Activated CD4-positive, alpha-beta T cell treated with anti-CD3 and anti-CD28 coated beads, Interleukin-2, amount 50 U/mL, for 1 hour (primary cell): ENCODE measurements around the gene ARHGAP32.
"Not testable (repeated sequence)": the region's sequence is repeated elsewhere in the genome, so short reads cannot be mapped to it uniquely, and the experiment has no call there.

ENCODE experiments used
- DNase-seq: peaks from one replicate; pipeline ENCODE4 v3.0.0-alpha.2; 2020

Gene ARHGAP32

DNA sequence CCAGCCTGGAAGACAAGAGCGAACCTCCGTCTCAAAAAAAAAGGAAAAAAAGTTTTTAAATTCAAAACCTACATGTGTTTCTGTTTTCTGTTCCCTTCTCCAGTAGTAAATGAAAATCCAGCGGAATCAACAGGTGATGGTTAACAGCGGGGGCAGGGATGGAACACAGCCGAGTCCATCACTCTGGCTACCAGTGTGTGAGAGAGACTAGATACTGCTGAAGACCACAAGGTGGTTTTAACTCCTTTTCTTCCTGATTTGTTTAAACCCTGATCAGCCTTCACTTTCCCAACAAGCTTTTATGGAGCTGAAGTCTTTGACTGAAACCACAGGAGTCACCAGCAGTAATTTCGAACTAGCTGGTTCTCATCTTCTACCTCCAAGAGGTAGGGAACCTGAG lies 3.6 kb upstream of the ARHGAP32 start:
- no peak for DNase-seq

DNA sequence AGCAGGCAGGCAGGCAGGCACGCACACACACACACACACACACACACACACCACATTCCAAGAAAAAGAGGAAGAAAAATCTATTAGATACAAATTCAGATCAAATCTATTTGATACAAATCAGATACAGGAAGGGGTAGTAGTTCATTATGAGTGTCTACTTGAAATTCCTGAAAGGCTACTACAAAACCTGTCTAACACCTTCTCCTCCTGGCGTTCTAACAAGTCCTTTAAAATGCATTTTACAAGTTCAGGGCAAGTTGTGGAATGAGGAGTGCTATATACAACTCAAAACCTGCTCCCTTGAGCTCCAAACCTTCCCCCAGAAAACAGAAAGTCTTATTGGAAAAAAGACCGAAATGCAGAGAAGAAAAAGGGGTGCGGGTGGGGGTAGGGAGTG lies 476 bp downstream of the ARHGAP32 start:
- no peak for DNase-seq

DNA sequence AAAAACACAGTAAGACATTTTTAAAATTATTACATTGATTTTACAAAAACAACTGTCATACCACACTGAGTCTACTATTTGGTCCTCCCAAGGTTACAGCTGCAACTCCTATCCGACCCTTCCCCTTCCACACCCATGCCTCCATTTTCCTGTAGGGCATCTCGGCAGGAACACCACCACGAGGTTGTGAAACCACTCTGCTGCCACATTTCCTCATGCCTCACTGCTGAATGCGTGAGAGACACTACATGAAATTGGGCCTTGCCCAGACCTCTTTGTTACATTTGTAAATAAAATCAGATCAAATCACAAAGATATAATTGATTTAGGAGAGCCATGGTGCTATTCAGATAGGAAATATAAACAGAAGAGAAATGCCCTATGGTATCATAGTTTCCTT lies 2.0 kb downstream of the ARHGAP32 start:
- no peak for DNase-seq

DNA sequence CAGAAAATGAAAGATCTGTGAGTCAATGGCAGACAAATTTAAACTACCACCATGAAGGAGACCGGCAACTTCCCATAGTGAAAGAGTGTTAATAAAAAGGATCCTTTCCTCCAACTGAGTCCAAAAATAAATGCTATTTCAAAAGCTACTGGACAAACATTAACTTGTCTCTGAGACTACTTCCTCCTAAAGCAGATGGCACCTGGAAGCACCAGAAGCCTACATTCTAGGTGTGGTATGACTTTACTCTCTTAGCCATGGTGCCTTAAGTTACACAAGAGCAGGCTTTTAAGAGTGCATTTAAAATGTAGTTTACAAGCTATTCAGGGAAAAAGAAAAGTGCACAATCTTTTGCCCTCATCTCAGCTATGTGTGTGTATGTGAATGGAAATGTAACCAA lies 2.5 kb downstream of the ARHGAP32 start:
- no peak for DNase-seq

DNA sequence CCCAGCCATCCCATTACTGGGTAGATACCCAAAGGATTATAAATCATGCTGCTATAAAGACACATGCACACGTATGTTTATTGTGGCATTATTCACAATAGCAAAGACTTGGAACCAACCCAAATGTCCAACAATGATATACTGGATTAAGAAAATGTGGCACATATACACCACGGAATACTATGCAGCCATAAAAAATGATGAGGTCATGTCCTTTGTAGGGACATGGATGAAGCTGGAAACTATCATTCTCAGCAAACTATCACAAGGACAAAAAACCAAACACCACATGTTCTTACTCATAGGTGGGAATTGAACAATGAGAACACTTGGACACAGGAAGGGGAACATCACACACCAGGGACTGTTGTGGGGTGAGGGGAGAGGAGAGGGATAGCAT lies 7.0 kb downstream of the ARHGAP32 start:
- not testable (repeated sequence) for DNase-seq

DNA sequence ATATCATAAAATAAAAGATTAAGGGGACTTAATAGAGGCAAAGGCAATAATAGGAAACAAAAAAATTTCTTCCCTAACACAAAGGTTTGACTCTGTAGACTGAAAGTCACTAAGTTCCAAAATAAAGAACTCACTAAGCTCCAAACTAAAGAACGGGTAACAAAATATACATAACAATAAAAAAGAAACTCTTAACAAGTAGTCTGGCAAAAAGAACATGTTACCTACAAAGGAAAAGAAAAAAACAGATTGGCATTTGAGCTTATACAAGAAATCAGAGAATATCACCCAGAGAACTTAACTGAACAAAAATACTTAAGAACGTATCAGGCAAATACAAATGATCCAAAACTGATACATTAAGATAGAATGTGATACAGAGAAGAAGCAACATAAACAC lies 7.5 kb downstream of the ARHGAP32 start:
- DNase-seq, result no peak

DNA sequence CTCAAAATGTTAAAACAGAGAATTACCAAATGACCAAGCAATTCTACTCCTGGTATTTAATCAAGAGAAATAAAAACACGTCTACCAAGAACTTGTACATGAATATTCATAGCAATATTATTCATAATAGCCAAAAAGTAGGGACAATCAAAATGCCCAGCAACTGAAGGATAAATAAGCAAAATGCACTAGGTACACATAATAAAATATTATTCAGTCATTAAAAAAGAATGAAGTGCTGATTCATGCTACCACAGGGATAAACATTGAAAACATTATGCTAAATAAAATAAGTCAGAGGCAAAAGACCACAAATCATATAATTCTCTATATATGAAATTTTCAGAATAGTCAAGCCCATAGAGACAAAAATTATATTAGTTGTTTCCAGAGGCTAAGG lies 24.8 kb downstream of the ARHGAP32 start:
- no peak for DNase-seq

DNA sequence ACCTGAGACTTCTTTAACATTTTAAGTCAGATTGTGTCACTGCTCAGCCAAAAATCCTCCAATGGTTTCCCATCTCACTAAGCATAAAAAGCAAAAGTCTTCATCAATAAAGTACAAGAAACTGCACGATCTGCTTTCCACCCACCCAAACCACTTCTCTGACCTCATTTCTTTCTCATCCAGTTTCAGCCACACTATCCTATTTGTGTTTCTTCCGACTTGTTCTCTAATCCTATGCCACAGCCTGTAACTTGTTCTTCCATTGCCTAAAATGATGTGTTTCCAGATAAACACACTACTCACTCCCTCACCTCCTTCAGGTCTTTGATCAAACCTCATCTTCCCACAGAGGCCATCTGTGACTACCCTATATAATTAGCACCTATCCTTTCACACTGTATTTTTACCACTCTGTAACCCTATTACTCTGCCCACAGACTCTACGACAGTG lies 28.4 kb downstream of the ARHGAP32 start:
- DNase-seq, result no peak

DNA sequence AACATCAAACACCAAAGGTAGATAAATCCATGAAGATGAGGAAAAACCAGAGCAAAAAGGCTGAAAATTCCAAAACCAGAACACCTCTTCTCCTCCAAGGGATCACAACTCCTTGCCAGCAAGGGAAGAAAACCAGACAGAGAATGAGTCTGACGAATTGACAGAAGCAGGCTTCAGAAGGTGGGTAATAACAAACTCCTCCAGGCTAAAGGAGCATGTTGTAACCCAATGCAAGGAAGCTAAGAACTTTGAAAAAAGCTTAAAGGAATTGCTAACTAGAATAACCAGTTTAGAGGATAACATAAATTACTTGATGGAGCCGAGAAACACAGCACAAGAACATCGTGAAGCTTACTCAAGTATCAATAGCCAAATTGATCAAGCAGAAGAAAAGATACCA lies 35.0 kb downstream of the ARHGAP32 start:
- not testable (repeated sequence) for DNase-seq

DNA sequence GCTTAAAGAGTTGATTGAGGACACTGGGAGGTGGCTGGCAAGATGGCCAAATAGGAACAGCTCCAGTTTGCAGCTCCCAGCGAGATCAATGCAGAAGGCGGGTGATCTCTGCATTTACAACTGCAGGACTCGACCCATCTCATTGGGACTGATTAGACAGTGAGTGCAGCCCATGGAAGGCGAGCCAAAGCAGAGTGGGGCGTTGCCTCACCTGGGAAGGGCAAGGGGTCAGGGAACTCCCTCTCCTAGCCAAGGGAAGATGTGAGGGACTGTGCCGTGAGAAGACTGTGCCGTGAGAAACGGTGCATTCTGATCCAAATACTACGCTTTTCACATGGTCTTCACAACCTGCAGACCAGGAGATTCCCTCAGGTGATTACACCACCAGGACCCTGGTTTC lies 36.4 kb downstream of the ARHGAP32 start:
- DNase-seq, result no peak

DNA sequence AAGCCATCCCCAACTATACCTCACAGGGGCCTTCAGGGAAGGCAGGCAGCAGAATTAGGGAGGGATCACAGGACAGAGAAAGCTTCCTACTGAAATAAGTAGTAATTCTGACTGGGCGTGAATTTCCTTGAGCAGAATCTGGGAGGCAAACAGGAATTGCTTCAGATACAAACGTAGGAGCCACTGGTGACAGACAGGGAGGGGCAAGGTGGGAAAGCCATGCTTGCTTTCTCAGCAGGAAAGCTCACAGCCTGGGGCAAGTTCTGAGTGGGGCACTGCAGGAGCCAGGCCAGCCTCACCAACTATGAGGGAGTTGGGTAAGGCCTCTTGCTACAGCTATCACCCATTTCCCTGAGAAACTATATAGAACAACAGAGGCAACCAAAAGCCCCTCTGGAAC lies 43.6 kb downstream of the ARHGAP32 start:
- DNase-seq, result no peak

DNA sequence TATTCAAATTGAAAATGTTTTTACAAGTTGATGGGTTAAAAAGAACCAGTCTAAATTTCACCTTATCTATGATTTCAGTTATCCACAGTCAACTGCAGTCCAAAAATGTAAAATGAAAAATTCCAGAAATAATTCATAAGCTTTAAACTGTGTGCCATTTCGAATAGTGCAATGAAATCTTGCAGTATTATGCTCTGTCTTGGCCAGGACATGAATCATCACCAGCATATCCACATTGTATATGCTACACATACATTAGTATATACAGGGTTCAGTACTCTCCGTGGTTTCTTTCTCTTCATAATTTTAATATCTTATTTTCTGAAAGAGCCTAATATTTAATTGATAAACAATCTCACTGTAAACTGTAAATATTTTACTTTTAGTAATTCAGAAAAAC lies 45.9 kb downstream of the ARHGAP32 start:
- DNase-seq, result no peak

DNA sequence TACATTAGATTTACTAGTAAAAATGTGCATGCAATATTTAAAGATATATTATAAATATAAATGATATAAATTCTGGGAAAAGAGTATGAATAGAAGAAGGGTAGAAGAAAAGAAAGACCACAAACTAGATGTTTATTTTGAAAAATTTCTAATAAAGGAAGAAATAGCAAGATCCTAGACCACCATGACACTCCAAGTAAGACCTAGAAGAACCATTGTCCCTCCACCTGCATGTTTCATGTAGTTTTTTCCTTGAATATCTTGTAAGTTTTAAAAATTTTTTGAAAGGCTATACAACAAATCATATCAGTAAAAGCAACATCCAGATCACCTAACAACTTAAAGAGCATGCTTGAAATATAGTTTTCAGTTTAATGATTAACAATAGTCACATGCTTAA lies 46.8 kb downstream of the ARHGAP32 start:
- DNase-seq, result no peak

DNA sequence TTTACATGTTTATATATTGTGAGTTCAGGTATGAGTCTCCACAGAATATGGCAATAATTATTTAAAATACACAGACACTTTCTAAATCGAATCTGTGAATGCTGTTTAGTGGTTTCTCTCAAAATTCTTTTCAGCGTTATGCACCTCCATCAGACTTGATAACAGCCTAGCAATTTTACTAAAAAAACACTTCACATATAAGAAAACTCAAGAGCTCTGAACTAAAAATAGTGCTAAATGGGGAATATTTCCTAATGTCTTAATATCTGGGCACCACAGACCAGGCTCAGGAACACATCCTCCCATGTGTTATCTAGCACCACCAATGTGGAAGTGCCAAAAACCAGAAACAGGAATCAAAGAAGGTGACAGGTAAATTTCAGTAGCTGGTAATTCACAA lies 47.9 kb downstream of the ARHGAP32 start:
- no peak for DNase-seq

DNA sequence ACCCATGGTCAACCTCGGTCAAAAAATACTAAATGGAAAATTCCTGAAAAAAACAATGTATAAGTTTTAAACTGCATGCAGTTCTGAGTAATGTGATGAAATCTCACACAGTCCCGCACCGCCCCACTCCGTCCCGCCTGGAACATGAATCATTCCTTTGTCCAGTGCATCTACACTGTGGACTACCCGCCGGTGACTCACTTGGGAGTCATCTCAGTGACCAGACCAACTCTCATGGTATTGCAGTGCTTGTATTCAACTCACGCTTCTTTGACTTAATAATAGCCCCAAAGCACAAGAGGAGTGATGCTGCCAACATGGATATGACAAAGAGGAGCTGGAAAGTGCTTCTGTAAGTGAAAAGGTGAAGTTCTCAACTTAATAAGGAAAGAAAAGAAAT lies 48.8 kb downstream of the ARHGAP32 start:
- DNase-seq, result no peak

DNA sequence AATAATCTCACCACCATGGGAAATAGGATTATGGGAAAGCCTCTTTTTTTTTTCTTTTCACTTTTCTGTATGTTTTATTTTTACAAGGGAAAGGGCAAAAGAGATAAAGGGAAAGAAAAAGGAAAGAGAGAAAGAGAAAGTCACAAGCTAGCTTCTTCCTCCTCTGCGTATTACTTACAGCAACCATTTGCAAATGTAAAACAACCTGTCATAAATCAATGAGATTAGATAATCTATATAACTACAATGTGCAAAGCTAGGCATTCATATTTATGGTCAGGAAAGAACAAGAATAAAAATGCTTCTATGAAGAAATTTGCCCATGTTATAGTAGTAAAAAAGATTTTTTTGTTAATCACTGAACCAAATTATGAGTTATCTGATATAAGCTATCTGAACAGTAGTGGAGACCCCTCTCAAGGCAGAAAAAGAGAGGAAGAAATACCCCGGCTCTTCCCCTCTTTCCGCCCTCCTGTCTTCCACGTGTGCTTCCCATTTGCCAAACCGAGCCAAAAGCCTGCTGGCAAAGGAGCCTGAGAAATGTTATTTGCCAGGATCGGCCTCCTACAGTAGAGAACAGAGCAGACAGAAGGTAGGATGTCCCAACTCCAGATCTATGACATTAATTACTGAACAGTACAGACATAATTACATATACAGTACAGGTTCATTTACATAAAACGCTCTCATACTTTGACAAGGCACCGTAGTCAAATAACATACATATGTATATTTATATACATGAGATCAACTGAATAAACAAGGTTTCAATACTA lies 50.2 kb downstream of the ARHGAP32 start:
- DNase-seq, result no peak

DNA sequence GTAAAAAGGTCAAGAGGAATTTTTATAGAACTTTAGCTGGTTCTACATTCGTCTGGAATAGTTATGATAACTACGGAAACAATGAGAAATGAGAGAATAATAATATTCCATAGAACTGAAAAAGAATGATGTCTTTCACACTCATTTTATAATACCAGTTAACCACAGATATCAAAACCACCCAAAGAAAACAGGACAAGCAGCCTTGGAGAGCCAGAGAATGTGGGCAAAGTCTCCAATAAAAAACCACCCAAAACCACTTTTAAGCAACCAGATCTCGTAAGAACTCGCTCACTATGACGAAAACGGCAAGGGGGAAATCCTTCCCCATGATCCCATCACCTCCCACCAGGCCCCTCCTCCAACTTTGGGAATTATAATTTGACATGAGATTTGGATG lies 60.8 kb downstream of the ARHGAP32 start:
- no peak for DNase-seq

DNA sequence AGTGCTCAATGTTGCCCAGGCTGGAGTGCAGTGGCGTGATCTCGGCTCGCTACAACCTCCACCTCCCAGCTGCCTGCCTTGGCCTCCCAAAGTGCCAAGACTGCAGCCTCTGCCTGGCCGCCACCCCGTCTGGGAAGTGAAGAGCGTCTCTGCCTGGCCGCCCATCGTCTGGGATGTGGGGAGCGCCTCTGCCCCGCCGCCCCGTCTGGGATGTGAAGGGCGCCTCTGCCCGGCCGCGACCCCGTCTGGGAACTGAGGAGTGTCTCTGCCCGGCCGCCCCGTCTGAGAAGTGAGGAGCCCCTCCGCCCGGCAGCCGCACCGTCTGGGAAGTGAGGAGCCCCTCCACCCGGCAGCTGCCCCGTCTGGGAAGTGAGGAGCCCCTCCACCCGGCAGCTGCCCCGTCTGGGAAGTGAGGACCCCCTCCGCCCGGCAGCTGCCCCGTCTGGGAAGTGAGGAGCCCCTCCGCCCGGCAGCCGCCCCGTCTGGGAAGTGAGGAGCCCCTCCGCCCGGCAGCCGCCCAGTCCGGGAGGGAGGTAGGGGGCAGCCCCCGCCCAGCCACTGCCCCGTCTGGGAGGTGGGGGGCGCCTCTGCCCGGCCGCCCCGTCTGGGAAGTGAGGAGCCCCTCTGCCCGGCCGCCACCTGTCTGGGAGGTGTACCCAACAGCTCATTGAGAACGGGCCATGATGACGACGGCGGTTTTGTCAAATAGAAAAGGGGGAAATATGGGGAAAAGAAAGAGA lies 63.1 kb downstream of the ARHGAP32 start:
- not testable (repeated sequence) for DNase-seq

DNA sequence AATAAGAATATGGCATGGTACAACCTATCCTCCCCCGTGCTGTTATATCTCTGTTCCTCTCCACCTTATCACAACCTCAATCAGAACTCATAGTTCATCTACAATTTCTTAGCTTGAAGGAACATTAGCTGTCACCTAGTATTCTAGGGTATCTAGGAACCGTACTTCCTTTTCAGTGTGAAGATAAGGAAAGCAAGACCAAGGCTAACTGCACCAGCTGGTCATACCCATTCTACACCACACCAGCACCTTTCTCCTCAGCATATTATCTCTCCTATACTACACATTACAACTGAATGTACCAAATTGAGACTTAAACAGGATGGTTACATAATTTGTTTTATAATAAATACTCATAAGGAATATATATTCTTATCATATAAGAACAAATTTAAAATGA lies 73.1 kb downstream of the ARHGAP32 start:
- no peak for DNase-seq

DNA sequence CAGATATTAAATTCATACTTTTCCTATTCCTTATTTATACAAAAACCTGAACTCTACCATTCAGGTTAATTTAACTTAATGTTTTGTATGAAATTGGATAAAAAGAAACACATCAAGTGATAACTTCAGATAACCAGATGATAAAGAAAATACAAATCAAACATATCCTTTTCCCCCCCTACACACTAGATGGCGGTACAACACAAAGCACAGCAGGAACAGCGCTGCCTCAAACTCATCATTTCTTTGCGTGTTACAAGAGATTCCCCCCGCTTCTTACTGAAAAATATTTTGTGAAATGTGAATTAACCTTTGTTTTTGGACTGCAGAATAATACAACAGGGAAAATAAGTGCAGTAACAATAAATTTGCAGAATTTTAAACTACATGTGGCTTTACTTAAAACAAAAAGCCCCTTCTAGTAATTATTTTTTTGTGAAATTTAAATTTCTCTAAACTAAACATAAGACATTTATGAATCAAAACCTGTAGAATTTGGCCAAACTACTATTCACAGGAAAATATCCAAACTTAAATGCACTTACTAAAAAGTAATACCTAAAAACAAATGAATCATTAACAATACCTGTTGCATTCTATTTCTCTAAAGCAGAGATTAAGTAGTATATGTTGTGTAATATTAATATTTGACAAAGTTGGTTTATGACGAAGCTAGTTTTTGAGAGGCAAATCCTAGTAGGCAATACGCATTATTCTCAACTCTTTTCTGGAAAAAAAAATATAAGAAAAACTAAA lies 74.4 kb downstream of the ARHGAP32 start:
- peak; percentile 27 for DNase-seq

DNA sequence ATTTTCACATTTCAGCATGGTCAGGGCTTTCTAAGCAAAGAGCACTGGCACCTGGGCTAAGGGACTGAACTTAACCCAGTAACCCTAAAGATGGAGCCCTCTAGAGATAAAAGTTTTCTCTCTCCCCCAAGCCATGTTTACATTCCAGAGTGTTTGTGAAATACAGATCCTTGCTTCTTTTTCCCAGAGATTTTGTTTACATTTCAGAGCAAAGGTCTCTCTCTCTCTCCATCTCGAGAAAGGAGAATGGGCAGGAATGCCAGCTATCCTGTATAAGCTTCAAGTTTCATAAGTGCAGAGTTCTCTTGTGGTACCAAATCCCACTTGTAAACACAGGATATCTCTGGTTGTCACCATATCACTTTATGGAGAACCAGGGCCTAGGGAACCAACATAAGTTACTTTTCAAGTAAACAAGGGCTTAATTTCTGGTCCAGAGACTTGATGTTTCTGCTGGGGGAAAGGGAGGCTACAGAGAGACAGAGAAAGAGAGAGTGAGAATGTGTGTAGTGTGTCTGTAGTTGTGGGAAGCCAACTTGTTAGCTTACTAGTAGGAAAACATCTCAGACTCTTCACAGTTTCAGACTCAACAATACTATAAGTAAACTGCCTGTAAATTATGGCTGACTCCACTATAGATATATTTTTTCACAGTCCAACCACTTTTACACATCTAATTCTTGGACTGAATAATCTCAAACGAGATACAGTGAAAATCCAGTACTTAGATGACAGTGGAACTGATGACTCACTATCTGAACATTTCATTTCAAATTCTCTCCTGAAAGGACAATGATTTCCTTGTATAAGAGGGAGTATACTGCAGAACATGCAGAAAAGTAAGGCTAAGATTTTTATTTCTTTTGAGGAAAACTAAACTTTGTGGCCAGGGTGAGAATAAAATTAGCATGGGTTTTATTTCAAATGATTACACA lies 76.2 kb downstream of the ARHGAP32 start:
- no peak for DNase-seq

DNA sequence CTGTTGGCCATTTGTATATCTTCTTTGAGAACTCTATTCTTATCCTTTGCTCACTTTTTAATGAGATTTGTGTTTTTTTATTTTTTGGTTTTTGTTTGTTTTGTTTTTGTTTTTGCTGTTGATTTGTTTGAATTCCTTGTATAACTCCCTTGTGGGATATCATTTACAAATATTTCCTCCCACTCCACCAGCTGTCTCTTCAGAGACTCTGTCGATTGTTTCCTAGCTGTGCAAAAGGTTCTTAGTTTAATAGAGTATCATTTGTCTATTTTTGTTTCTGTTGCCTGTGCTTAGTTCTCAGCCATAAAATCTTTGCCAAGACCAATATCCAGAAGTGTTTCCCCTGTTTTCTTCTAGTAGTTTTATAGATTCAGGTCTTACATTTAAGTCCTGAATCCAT lies 82.4 kb downstream of the ARHGAP32 start:
- DNase-seq, result no peak

DNA sequence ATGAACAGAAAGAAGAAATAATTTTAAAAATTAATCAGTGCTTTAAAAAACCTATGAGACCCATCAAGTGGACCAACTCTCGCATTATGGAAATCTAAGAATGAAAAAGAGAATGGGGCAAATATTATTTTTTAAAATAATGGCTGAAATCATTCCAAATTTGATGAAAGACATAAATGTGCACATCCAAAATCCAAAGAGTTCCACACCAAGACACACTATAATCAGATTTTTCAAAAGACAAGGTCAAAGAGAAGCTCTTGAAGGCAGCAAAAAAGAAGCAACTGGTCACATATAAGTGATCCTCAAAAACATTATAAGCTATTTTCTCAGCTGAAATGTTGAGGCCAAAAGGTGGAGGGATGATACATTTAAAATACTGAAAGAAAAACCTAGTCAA lies 85.3 kb downstream of the ARHGAP32 start:
- DNase-seq, result no peak
